Neutrophil (primary cell): ENCODE measurements around the gene STIM1.

Experiments used
- H3K27ac ChIP-seq: fragments of 200-600 bp; sonication (generic); 2 replicates; pipeline ENCODE4 v1.5.1; 2016; ENCODE audit warnings: mild to moderate bottlenecking, moderate library complexity
- H3K27me3 ChIP-seq: fragments of 200-600 bp; sonication (generic); 2 replicates; pipeline ENCODE4 v1.6.0; 2016; ENCODE audit warnings: mild to moderate bottlenecking
- H3K36me3 ChIP-seq: fragments of 200-600 bp; sonication (generic); 2 replicates; pipeline ENCODE4 v1.5.1; 2017
- H3K4me1 ChIP-seq, 2 experiments: fragments of 200-600 bp in 1 of 2; sonication (generic) in 1 of 2; 1 replicate in 1 of 2; 2 replicates in 1 of 2; pipeline versions ENCODE4 v1.5.1 to v1.6.1; 2013 to 2016; ENCODE audit warnings: low read depth in 1 of 2, low read length in 1 of 2, mild to moderate bottlenecking in 1 of 2, moderate library complexity in 1 of 2; ENCODE audit not compliant: control insufficient read depth in 1 of 2, insufficient read depth in 1 of 2
- H3K4me3 ChIP-seq, 2 experiments: fragments of 200-600 bp in 1 of 2; sonication (generic) in 1 of 2; 1 replicate in 1 of 2; 2 replicates in 1 of 2; pipeline ENCODE4 v1.5.1; 2013 to 2016; ENCODE audit warnings: low read depth in 1 of 2, low read length in 1 of 2, mild to moderate bottlenecking in 1 of 2, moderate library complexity in 1 of 2
- H3K9me3 ChIP-seq: fragments of 200-600 bp; sonication (generic); 2 replicates; pipeline ENCODE4 v1.5.1; 2016
- CTCF ChIP-seq: fragments of 200-600 bp; sonication (generic); IDR thresholded peaks from 2 replicates; pipeline ENCODE4 v1.5.1; 2016; ENCODE audit warnings: antibody characterized with exemption

STIM1 gene

DNA sequence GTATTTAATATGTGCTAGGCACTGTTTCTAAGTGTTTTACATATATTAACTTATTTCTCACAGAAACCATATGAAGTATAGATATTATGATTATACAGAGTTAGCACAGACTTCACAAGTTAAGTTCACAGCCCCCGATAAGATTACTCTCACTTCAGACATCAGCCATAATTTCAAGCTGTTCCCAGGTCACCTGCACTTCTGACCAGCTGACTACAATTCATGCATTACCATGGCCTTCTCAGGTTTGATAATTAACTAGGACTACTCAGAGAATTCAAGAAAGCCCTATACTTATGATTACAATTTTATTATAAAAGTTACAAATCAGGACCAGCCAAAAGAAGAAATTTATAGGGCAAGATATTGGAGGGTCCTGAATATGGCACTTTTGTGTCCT lies 170.9 kb downstream of the STIM1 start:
- Histone ChIP-seq H3K9me3 (no peaks in the 10 kb centered on the region), H3K27ac (no peak overlapping the region), H3K4me3 (no peak overlapping the region), H3K4me1 (peaks cover 8 to 12% of the 10 kb centered on the region in 2 experiments), H3K27me3 (no peaks in the 10 kb centered on the region), H3K36me3 (peaks cover 14% of the 10 kb centered on the region)
- no peak for TF ChIP-seq CTCF

- H3K4me1 ChIP-seq: peaks cover 0 to 5% of the 10 kb centered on the region in 2 experiments
- TF ChIP-seq CTCF: no peak
- peaks cover 14% of the 10 kb centered on the region for H3K36me3 ChIP-seq
- no peaks in the 10 kb centered on the region for H3K27me3 ChIP-seq
- H3K4me3 ChIP-seq: no peak overlapping the region
- no peak overlapping the region for H3K27ac ChIP-seq
- no peaks in the 10 kb centered on the region for H3K9me3 ChIP-seq
Measured at GRCh38 chr11:4027746-4028145, 172.3 kb downstream of the STIM1 start.

DNA sequence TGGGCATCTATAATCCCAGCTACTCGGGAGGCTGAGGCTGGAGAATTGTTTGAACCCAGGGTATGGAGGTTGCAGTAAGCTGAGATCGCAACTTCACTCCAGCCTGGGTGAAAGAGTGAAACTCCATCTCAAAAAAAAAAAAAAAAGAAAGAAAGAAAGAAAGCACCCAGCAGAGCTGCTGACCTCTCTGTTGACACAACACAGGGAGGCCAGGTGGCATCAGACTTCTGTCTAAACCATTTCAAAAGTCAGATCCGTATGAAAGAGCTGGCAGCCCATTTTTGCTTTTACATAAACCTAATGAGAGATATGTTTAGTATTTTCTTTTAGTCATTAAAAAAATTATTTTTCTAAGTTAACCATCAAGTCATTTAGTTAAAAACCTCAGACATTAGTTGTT lies 174.7 kb downstream of the STIM1 start:
- H3K27me3 ChIP-seq: no peaks in the 10 kb centered on the region
- peaks cover 14% of the 10 kb centered on the region for H3K36me3 ChIP-seq
- H3K9me3 ChIP-seq: no peaks in the 10 kb centered on the region
- no peak overlapping the region for H3K27ac ChIP-seq
- no peaks in the 10 kb centered on the region for H3K4me1 ChIP-seq
- TF ChIP-seq CTCF: no peak
- H3K4me3 ChIP-seq: no peak overlapping the region

GRCh38 chr11:4032097-4032496 lies 176.6 kb downstream of the STIM1 start:
- Histone ChIP-seq H3K27ac (no peak overlapping the region), H3K4me1 (no peaks in the 10 kb centered on the region), H3K36me3 (peaks cover 6% of the 10 kb centered on the region), H3K27me3 (no peaks in the 10 kb centered on the region), H3K9me3 (no peaks in the 10 kb centered on the region), H3K4me3 (no peak overlapping the region)
- TF ChIP-seq CTCF: no peak

GRCh38 chr11:4035985-4036384 lies 180.5 kb downstream of the STIM1 start:
- Histone ChIP-seq H3K27ac (no peak overlapping the region), H3K9me3 (no peaks in the 10 kb centered on the region), H3K36me3 (no peaks in the 10 kb centered on the region), H3K27me3 (no peaks in the 10 kb centered on the region), H3K4me3 (no peak overlapping the region), H3K4me1 (no peaks in the 10 kb centered on the region)
- TF ChIP-seq CTCF: no peak

DNA sequence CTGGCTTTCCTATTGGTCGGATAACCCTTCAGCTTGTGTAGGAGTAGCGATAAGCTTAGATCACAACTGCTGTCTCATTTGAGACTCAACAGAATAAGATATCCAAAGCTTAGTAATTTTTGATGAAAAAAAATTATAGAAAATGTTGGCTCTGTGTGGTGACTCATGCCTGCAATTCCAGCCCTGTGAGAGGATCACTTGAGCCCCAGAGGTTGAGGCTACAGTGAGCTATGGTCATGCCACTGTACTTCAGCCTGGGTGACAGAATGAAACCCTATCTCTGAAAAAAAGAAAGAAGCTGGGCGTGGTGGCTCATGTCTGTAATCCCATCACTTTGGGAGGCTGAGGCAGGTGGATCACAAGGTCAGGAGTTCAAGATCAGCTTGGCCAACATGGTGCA lies 183.5 kb downstream of the STIM1 start:
- no peak for TF ChIP-seq CTCF
- H3K4me3 ChIP-seq: no peak overlapping the region
- no peaks in the 10 kb centered on the region for H3K4me1 ChIP-seq
- H3K9me3 ChIP-seq: no peaks in the 10 kb centered on the region
- H3K36me3 ChIP-seq: no peaks in the 10 kb centered on the region
- H3K27ac ChIP-seq: no peak overlapping the region
- H3K27me3 ChIP-seq: no peaks in the 10 kb centered on the region
